DND-41 (cell line): ENCODE results near the gene WDR4.
"Not testable (repeated sequence)": the region's sequence is repeated elsewhere in the genome, so short reads cannot be mapped to it uniquely, and the experiment has no call there.

Experiments
- ATAC-seq: fragments of 200-7000 bp; cut with Tn5 transposase; 3 replicates; pipeline ENCODE4 v1.9.1; 2021; ENCODE audit warnings: low read depth; ENCODE audit not compliant: insufficient read depth
- DNase-seq: peaks from one replicate; pipeline ENCODE4 v3.0.0-alpha.2; 2020
- H2AFZ ChIP-seq: 2 replicates; pipeline ENCODE4 v1.6.0; 2012; ENCODE audit warnings: low read depth, low read length
- H3K27ac ChIP-seq: 2 replicates; pipeline ENCODE4 v1.5.1; 2012; ENCODE audit warnings: low read length, inconsistent platforms
- H3K27me3 ChIP-seq: fragments of 200-600 bp; sonication (generic); 2 replicates; pipeline ENCODE4 v1.6.0; 2012; ENCODE audit warnings: low read length, mild to moderate bottlenecking, inconsistent platforms; ENCODE audit not compliant: insufficient read depth, poor library complexity
- H3K36me3 ChIP-seq: 2 replicates; pipeline ENCODE4 v1.5.1; 2012; ENCODE audit warnings: low read length, inconsistent platforms; ENCODE audit not compliant: insufficient read depth
- H3K4me1 ChIP-seq: 2 replicates; pipeline ENCODE4 v1.5.1; 2012; ENCODE audit warnings: mild to moderate bottlenecking, low read length; ENCODE audit not compliant: insufficient read depth
- H3K4me2 ChIP-seq: 2 replicates; pipeline ENCODE4 v1.6.0; 2012; ENCODE audit warnings: mild to moderate bottlenecking, moderate library complexity, low read length, inconsistent platforms; ENCODE audit not compliant: insufficient read depth
- H3K4me3 ChIP-seq, 2 experiments: fragments of 200-600 bp in 1 of 2; shearing (Covaris generic) in 1 of 2; 2 replicates each; pipeline ENCODE4 v1.5.1; 2012 to 2016; ENCODE audit warnings: inconsistent platforms in 2 of 2, low read length in 2 of 2, mild to moderate bottlenecking in 2 of 2, low read depth in 1 of 2, moderate library complexity in 1 of 2
- H3K79me2 ChIP-seq: 2 replicates; pipeline ENCODE4 v1.6.0; 2012; ENCODE audit warnings: low read length, inconsistent platforms; ENCODE audit not compliant: insufficient read depth
- H3K9ac ChIP-seq: 2 replicates; pipeline ENCODE4 v1.6.0; 2012; ENCODE audit warnings: low read depth, mild to moderate bottlenecking, inconsistent platforms, low read length, moderate library complexity
- H3K9me3 ChIP-seq: 2 replicates; pipeline ENCODE4 v1.5.1; 2012; ENCODE audit warnings: low read length, moderate library complexity, mild to moderate bottlenecking, inconsistent platforms; ENCODE audit not compliant: insufficient read depth, severe bottlenecking
- H4K20me1 ChIP-seq: 2 replicates; pipeline ENCODE4 v1.6.0; 2012; ENCODE audit warnings: low read length; ENCODE audit not compliant: insufficient read depth
- CTCF ChIP-seq: IDR thresholded peaks from 2 replicates; pipeline ENCODE4 v1.5.1; 2012; ENCODE audit warnings: borderline replicate concordance, low read length, moderate library complexity, mild to moderate bottlenecking; ENCODE audit not compliant: poor library complexity, severe bottlenecking; ENCODE audit errors: extremely low read depth
- EZH2 ChIP-seq: IDR thresholded peaks from 3 replicates; pipeline ENCODE4 v1.6.1; 2012; ENCODE audit warnings: borderline replicate concordance, low read depth, mild to moderate bottlenecking, moderate library complexity, low read length, inconsistent platforms; ENCODE audit not compliant: severe bottlenecking

WDR4 gene

GRCh38 chr21:42806509-42807140 lies 72.7 kb downstream of the WDR4 start:
- DNase-seq = no peak
- H3K9me3 ChIP-seq = no peaks in the 10 kb centered on the region
- H3K4me3 ChIP-seq = no peak overlapping the region
- H3K27ac ChIP-seq = no peak overlapping the region
- H3K4me1 ChIP-seq = no peaks in the 10 kb centered on the region
- no peak overlapping the region for H3K9ac ChIP-seq
- H4K20me1 ChIP-seq = no peaks in the 10 kb centered on the region
- no peak for ATAC-seq
- no peak for TF ChIP-seq EZH2
- H3K36me3 ChIP-seq = no peaks in the 10 kb centered on the region
- peaks cover 3% of the 10 kb centered on the region for H3K27me3 ChIP-seq
- no peak overlapping the region for H2AFZ ChIP-seq
- H3K79me2 ChIP-seq = no peaks in the 10 kb centered on the region
- no peak overlapping the region for H3K4me2 ChIP-seq

- ATAC-seq, H4K20me1 ChIP-seq, H3K9me3 ChIP-seq, H3K9ac ChIP-seq, DNase-seq, H3K4me2 ChIP-seq, H3K36me3 ChIP-seq, H3K4me3 ChIP-seq, H3K27ac ChIP-seq, H3K27me3 ChIP-seq, H3K4me1 ChIP-seq, H3K79me2 ChIP-seq, H2AFZ ChIP-seq: not testable (repeated sequence)
Measured at GRCh38 chr21:42801616-42802015, 77.7 kb downstream of the WDR4 start.

- Histone ChIP-seq H3K27ac (no peak overlapping the region), H3K4me3 (no peak overlapping the region), H3K36me3 (no peaks in the 10 kb centered on the region), H3K9ac (no peak overlapping the region), H2AFZ (no peak overlapping the region), H3K79me2 (no peaks in the 10 kb centered on the region), H4K20me1 (no peaks in the 10 kb centered on the region), H3K4me2 (no peak overlapping the region), H3K27me3 (no peaks in the 10 kb centered on the region), H3K4me1 (no peaks in the 10 kb centered on the region), H3K9me3 (no peaks in the 10 kb centered on the region)
- DNase-seq (no peak), ATAC-seq (no peak)
- no peak for TF ChIP-seq EZH2
- no peak for TF ChIP-seq CTCF
Measured at GRCh38 chr21:42799948-42800347, 79.4 kb downstream of the WDR4 start.

- DNase-seq (no peak), ATAC-seq (no peak)
Measured at GRCh38 chr21:42799516-42799915, 79.8 kb downstream of the WDR4 start.

More at GRCh38 chr21:42799516-42799915, 79.8 kb downstream of the WDR4 start:
- Histone ChIP-seq H3K4me3 (no peak overlapping the region), H3K9ac (no peak overlapping the region), H3K27me3 (no peaks in the 10 kb centered on the region), H3K27ac (no peak overlapping the region), H3K4me2 (no peak overlapping the region), H3K36me3 (no peaks in the 10 kb centered on the region), H4K20me1 (no peaks in the 10 kb centered on the region), H2AFZ (no peak overlapping the region), H3K9me3 (no peaks in the 10 kb centered on the region), H3K79me2 (no peaks in the 10 kb centered on the region), H3K4me1 (no peaks in the 10 kb centered on the region)
- no peak for TF ChIP-seq CTCF
- no peak for TF ChIP-seq EZH2
